HUDEP-2 (cell line): ENCODE data around the gene ZNF775.

ENCODE experiments used
- DNase-seq, 76 experiments: peaks; one replicate each; lab custom pipeline; 2025; ENCODE audit not compliant: unreplicated experiment in 76 of 76; lab: John Stamatoyannopoulos, UW

Gene ZNF775

GRCh38 chr7:150399421-150400007 lies 20.4 kb downstream of the ZNF775 start:
- DNase-seq = no peak

- peak in 36 of 76 experiments; percentile 5 to 64 (median 22) for DNase-seq
Observed at GRCh38 chr7:150400008-150400787, 21.1 kb downstream of the ZNF775 start.

GRCh38 chr7:150400788-150401423 lies 21.8 kb downstream of the ZNF775 start:
- no peak for DNase-seq

- DNase-seq = no peak
Observed at GRCh38 chr7:150401424-150401790, 22.3 kb downstream of the ZNF775 start.

GRCh38 chr7:150401861-150402631 lies 22.9 kb downstream of the ZNF775 start:
- no peak for DNase-seq

- DNase-seq = no peak
Observed at GRCh38 chr7:150402671-150403321, 23.7 kb downstream of the ZNF775 start.

GRCh38 chr7:150403376-150404171 lies 24.4 kb downstream of the ZNF775 start:
- DNase-seq = peak in 1 of 76 experiments; percentile 21

GRCh38 chr7:150404172-150404804 lies 25.2 kb downstream of the ZNF775 start:
- DNase-seq = peak in 20 of 76 experiments; percentile 2 to 62 (median 30)

GRCh38 chr7:150404805-150405583 lies 25.9 kb downstream of the ZNF775 start:
- DNase-seq = peak in 69 of 76 experiments; percentile 54 to 96 (median 87)

GRCh38 chr7:150405584-150406311 lies 26.6 kb downstream of the ZNF775 start:
- peak in 70 of 76 experiments; percentile 49 to 96 (median 88) for DNase-seq

- peak in 1 of 76 experiments; percentile 40 for DNase-seq
Observed at GRCh38 chr7:150406312-150406566, 27.1 kb downstream of the ZNF775 start.

GRCh38 chr7:150406567-150407421 lies 27.7 kb downstream of the ZNF775 start:
- peak in 29 of 76 experiments; percentile 8 to 62 (median 26) for DNase-seq

- DNase-seq = no peak
Observed at GRCh38 chr7:150407588-150408392, 28.7 kb downstream of the ZNF775 start.

- DNase-seq = no peak
Observed at GRCh38 chr7:150408393-150409299, 29.5 kb downstream of the ZNF775 start.

- no peak for DNase-seq
Observed at GRCh38 chr7:150409300-150410030, 30.3 kb downstream of the ZNF775 start.
